HepG2 (cell line): ENCODE measurements around the gene TSC22D4.

Experiments used
- JUND ChIP-seq: sonication (generic); formaldehyde crosslinking; IDR thresholded peaks from 2 replicates; pipeline ENCODE4 v1.8.0; 2022; ENCODE audit warnings: mild to moderate bottlenecking, missing genetic modification reagents
- MAFK ChIP-seq, 2 experiments: IDR thresholded peaks in 1 of 2; conservative IDR thresholded peaks in 1 of 2; 2 replicates each; pipeline ENCODE4 v1.6.1; 2011; ENCODE audit warnings: improper control_type of control experiment in 2 of 2, low read length in 2 of 2
- MEF2D ChIP-seq: sonication (generic); formaldehyde crosslinking; IDR thresholded peaks from 2 replicates; pipeline ENCODE4 v1.5.1; 2020; ENCODE audit warnings: mild to moderate bottlenecking, missing genetic modification reagents
- POLR2AphosphoS5 ChIP-seq: IDR thresholded peaks from 2 replicates; pipeline ENCODE4 v1.6.1; 2012; ENCODE audit warnings: low read depth, low read length
- SALL2 ChIP-seq: sonication (generic); formaldehyde crosslinking; IDR thresholded peaks from 2 replicates; pipeline ENCODE4 v1.8.1; 2023; ENCODE audit warnings: mild to moderate bottlenecking, missing genetic modification reagents, inconsistent platforms
- ZNF530 ChIP-seq: sonication (generic); formaldehyde crosslinking; IDR thresholded peaks from 2 replicates; pipeline ENCODE4 v1.5.0; 2020; ENCODE audit warnings: low read depth, mild to moderate bottlenecking, missing genetic modification reagents
- TF ChIP-seq, protein P1 (sequence below): sonication (generic); formaldehyde crosslinking; IDR thresholded peaks from 2 replicates; pipeline ENCODE4 v1.4.0; 2020; ENCODE audit warnings: missing genetic modification reagents
- TF ChIP-seq, protein P2 (sequence below): IDR thresholded peaks from 2 replicates; pipeline ENCODE4 v1.6.1; 2012; ENCODE audit warnings: inconsistent platforms
- TF ChIP-seq, protein P3 (sequence below): sonication (generic); formaldehyde crosslinking; IDR thresholded peaks from 2 replicates; pipeline ENCODE4 v1.5.0; 2020; ENCODE audit warnings: missing genetic modification reagents

DNA sequence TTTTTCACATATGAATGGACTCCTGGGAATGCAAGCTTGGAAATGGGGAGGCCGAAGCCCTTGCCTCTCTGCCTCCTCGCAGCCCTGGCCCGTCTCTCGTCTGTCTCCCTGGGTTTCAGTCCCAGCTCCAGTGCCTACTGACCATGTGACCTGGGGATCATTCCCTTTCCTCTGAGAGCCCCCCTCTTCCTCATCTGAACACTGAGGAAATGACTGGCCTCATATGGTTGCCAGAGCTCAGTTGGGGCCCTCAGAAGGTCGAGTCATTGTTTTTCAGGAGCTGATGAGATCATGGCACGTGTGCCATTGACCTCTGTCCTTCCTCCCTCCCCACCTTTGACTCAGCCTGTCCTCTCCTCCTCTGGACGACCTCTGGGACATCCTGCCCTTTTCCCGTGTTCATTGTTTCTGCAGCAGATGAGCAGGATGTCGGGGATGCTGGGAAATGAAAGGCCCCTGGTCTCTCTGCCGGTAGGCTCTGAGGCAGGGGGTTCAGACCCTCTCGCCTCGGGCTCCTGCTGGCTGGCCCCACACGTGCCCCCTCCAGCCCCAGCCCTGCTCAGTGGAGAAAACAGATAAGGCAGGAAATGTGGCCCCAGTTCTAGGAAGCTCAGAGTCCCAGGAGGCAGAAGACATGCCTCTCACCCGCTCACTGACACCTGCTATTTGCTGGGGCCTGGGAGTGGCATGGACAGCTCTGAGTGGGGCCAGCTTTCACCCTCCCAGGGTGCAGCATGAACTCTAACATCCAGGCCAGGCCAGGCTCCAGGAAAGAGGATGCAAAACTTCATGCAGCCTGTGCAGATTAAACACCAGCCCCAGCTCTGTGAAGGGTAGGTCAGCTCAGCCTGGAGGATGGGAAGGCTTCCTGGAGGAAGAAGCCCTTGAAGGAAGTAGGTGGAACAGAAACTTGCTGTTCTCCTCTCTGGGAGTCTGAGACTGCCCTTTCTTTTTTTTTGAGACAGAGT, 34.4 kb downstream of the TSC22D4 start:
- TF ChIP-seq, protein P1, sequence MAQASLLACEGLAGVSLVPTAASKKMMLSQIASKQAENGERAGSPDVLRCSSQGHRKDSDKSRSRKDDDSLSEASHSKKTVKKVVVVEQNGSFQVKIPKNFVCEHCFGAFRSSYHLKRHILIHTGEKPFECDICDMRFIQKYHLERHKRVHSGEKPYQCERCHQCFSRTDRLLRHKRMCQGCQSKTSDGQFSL (CRISPR knock-in tag) = no peak
- TF ChIP-seq ZNF530 (CRISPR knock-in tag) (no peak), MEF2D (CRISPR knock-in tag) (0 out of 2 replicates have a peak, but pooled peaks have one; percentile 36), POLR2AphosphoS5 (peak; percentile 68), JUND (CRISPR knock-in tag) (peak; percentile 97), SALL2 (CRISPR knock-in tag) (no peak; the same call in 1 of the 2 replicates), MAFK (conservative IDR thresholded peaks at IDR 0.05 in 1 of 2, IDR thresholded peaks at IDR 0.05 in 1 of 2; ENCODE audit: low read length in 2 of 2) (peak; percentile 24 to 51; a peak in 2 of 4 replicates)
- TF ChIP-seq, protein P2, sequence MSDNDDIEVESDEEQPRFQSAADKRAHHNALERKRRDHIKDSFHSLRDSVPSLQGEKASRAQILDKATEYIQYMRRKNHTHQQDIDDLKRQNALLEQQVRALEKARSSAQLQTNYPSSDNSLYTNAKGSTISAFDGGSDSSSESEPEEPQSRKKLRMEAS = peak; percentile 91
- TF ChIP-seq, protein P3, sequence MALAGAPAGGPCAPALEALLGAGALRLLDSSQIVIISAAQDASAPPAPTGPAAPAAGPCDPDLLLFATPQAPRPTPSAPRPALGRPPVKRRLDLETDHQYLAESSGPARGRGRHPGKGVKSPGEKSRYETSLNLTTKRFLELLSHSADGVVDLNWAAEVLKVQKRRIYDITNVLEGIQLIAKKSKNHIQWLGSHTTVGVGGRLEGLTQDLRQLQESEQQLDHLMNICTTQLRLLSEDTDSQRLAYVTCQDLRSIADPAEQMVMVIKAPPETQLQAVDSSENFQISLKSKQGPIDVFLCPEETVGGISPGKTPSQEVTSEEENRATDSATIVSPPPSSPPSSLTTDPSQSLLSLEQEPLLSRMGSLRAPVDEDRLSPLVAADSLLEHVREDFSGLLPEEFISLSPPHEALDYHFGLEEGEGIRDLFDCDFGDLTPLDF (CRISPR knock-in tag) = no peak
